Bronchial smooth muscle cell (primary cell): Measurements from ENCODE around the gene ELFN1. TPM values are rescaled to one million over a fixed set of nuclear protein-coding genes. Genes with fewer than 3 reads are reported as not detected.

Source experiments
- total RNA-seq: library from RNA; depleted of rRNA; stranded (reverse); fragments of >200 nt; gene quantifications from 2 replicates; pipeline ENCODE4 v1.2.1, GENCODE V29; 2014

ELFN1 gene
- 1.5 and 3.0 TPM in 2 replicates for total RNA-seq

GRCh38 chr7:1669954-1670893 is at the start of gene ELFN1:
Gene ELFN1, plus strand, starts transcription at chr7:1670277. Its CDS starts 74,320 bp downstream, at chr7:1744597.

Other genes starting within 250 kb of the ELFN1 start
- 17.2 and 18.1 TPM in 2 replicates for gene MICALL2, start 210.8 kb upstream of the ELFN1 start, total RNA-seq
- 28.2 and 28.5 TPM in 2 replicates for gene INTS1, start 165.9 kb upstream of the ELFN1 start, total RNA-seq
- 11.2 and 12.5 TPM in 2 replicates for gene MAFK, start 139.6 kb upstream of the ELFN1 start, total RNA-seq
- under 0.01 and 0.09 TPM in 2 replicates for gene TMEM184A, start 114.1 kb upstream of the ELFN1 start, total RNA-seq
- gene PSMG3, start 100.2 kb upstream of the ELFN1 start, total RNA-seq, result 22.7 and 23.6 TPM in 2 replicates